ENCODE results near the gene FCRL3.

Gene FCRL3

GRCh38 chr1:157682710-157683437 is 17.7 kb downstream of the FCRL3 start:
- no peak for DNase-seq

- DNase-seq, result no peak
Measured at GRCh38 chr1:157678721-157679120, 21.8 kb downstream of the FCRL3 start.

GRCh38 chr1:157673008-157673407 is 27.6 kb downstream of the FCRL3 start:
- DNase-seq, result no peak

GRCh38 chr1:157671895-157672294 is 28.7 kb downstream of the FCRL3 start:
- no peak for DNase-seq

GRCh38 chr1:157659576-157660247 is 40.9 kb downstream of the FCRL3 start:
- DNase-seq, result no peak

- no peak for DNase-seq
Measured at GRCh38 chr1:157658571-157658970, 42.0 kb downstream of the FCRL3 start.

- no peak for DNase-seq
Measured at GRCh38 chr1:157653494-157653873, 47.1 kb downstream of the FCRL3 start.

- DNase-seq, result no peak
Measured at GRCh38 chr1:157652859-157653493, 47.6 kb downstream of the FCRL3 start.

- no peak for DNase-seq
Measured at GRCh38 chr1:157648317-157648716, 52.3 kb downstream of the FCRL3 start.

GRCh38 chr1:157646144-157646543 is 54.4 kb downstream of the FCRL3 start:
- DNase-seq, result no peak

GRCh38 chr1:157641177-157641576 is 59.4 kb downstream of the FCRL3 start:
- no peak for DNase-seq

- no peak for DNase-seq
Measured at GRCh38 chr1:157639800-157640199, 60.8 kb downstream of the FCRL3 start.

- DNase-seq, result no peak
Measured at GRCh38 chr1:157628773-157629172, 71.8 kb downstream of the FCRL3 start.
